HCT116 (cell line): Measurements from ENCODE around the gene FITM1. TPM values are rescaled to one million over a fixed set of nuclear protein-coding genes. Genes with fewer than 3 reads are reported as not detected.
A peak's percentile ranks its signal among the peaks of the same experiment; 100 is the strongest.
"Not testable (repeated sequence)": the region's sequence is repeated elsewhere in the genome, so short reads cannot be mapped to it uniquely, and the experiment has no call there.

Experiments
- ATAC-seq: fragments of 200-7000 bp; cut with Tn5 transposase; 2 replicates; pipeline ENCODE4 v1.9.1; 2020; ENCODE audit warnings: mild to moderate bottlenecking, moderate library complexity
- BruUV-seq: library from RNA; stranded (reverse); fragments of 400-500 nt; replicated peaks from 2 replicates; lab custom pipeline; 2021; lab: Mats Ljungman, UMichigan
- CTCF ChIA-PET: fragments of 300-600 bp; sonication (Branson Sonifier 250); formaldehyde crosslinking; loops from one replicate; lab custom pipeline; 2021; ENCODE audit warnings: antibody characterized with exemption; lab: Charles Lee
- POLR2A ChIA-PET: fragments of 300-600, 350-600 bp; sonication (Branson Sonifier 250); formaldehyde crosslinking; loops from one replicate; lab custom pipeline; 2021; ENCODE audit warnings: antibody characterized with exemption; lab: Charles Lee
- RAD21 ChIA-PET, 2 experiments: fragments of 300-600 bp; sonication (Branson Sonifier 250); formaldehyde crosslinking; loops; one replicate each; lab custom pipeline; 2023; ENCODE audit warnings: low total read pairs in 2 of 2; ENCODE audit not compliant: uncharacterized antibody in 2 of 2, unreplicated experiment in 2 of 2, low non-redundant PET in 1 of 2; lab: Charles Lee
- DNase-seq: peaks from one replicate; pipeline ENCODE4 v3.0.0-alpha.2; 2010; ENCODE audit warnings: low read depth, low spot score
- H2AFZ ChIP-seq: fragments of 200-600 bp; shearing (Covaris generic), sonication (generic); 2 replicates; pipeline ENCODE4 v1.6.1; 2017; ENCODE audit warnings: low read depth, mixed run types, mixed read lengths, antibody characterized with exemption, low read length; ENCODE audit not compliant: poor library complexity, severe bottlenecking
- H3K27ac ChIP-seq: 2 replicates; pipeline ENCODE4 v1.5.1; 2012; ENCODE audit warnings: low read depth, low read length
- H3K27me3 ChIP-seq: fragments of 200-600 bp; sonication (generic); 2 replicates; pipeline ENCODE4 v1.6.1; 2016; ENCODE audit warnings: mixed run types, low read length, mixed read lengths; ENCODE audit not compliant: insufficient read depth
- H3K36me3 ChIP-seq, 2 experiments: fragments of 200-500 bp in 1 of 2; fragments of 200-600 bp in 1 of 2; sonication (Bioruptor generic) in 1 of 2; sonication (generic) in 1 of 2; 2 replicates each; pipeline versions ENCODE4 v1.5.1 to v1.6.1; 2014 to 2016; ENCODE audit warnings: low read length in 2 of 2, inconsistent platforms in 1 of 2, mixed read lengths in 1 of 2, mixed run types in 1 of 2; ENCODE audit not compliant: insufficient read depth in 2 of 2, control insufficient read depth in 1 of 2
- H3K4me1 ChIP-seq, 2 experiments: fragments of 200-600 bp in 1 of 2; sonication (generic) in 1 of 2; 2 replicates each; pipeline versions ENCODE4 v1.5.1 to v1.6.1; 2012 to 2017; ENCODE audit warnings: low read length in 2 of 2, inconsistent platforms in 1 of 2, mild to moderate bottlenecking in 1 of 2, mixed read lengths in 1 of 2, mixed run types in 1 of 2, moderate library complexity in 1 of 2; ENCODE audit not compliant: insufficient read depth in 2 of 2, control insufficient read depth in 1 of 2
- H3K4me2 ChIP-seq: fragments of 200-600 bp; sonication (generic); 2 replicates; pipeline ENCODE4 v1.6.1; 2017; ENCODE audit warnings: mixed run types, low read length, mixed read lengths
- H3K4me3 ChIP-seq, 2 experiments: fragments of 200-600 bp in 1 of 2; sonication (generic) in 1 of 2; replicated peaks in 1 of 2; 2 replicates each; pipeline ENCODE4 v1.5.1; 2011 to 2016; ENCODE audit warnings: low read length in 2 of 2, control low read depth in 1 of 2, low read depth in 1 of 2, mild to moderate bottlenecking in 1 of 2, mixed read lengths in 1 of 2, mixed run types in 1 of 2
- H3K79me2 ChIP-seq: fragments of 200-600 bp; sonication (generic); 2 replicates; pipeline ENCODE4 v1.6.1; 2017; ENCODE audit warnings: mild to moderate bottlenecking, mixed run types, low read length, moderate library complexity, mixed read lengths; ENCODE audit not compliant: insufficient read depth
- H3K9ac ChIP-seq: fragments of 200-600 bp; sonication (generic); 2 replicates; pipeline ENCODE4 v1.6.1; 2016; ENCODE audit warnings: low read length, mixed read lengths
- H3K9me2 ChIP-seq: fragments of 200-600 bp; sonication (generic), shearing (Covaris generic); 2 replicates; pipeline ENCODE4 v1.6.1; 2017; ENCODE audit warnings: mixed run types, mild to moderate bottlenecking, moderate library complexity; ENCODE audit not compliant: insufficient read depth
- H3K9me3 ChIP-seq, 2 experiments: fragments of 200-500 bp in 1 of 2; fragments of 200-600 bp in 1 of 2; sonication (Bioruptor generic) in 1 of 2; sonication (generic) in 1 of 2; 2 replicates each; pipeline ENCODE4 v1.6.1; 2014 to 2017; ENCODE audit warnings: low read length in 2 of 2, mixed read lengths in 2 of 2, inconsistent platforms in 1 of 2, low read depth in 1 of 2, mild to moderate bottlenecking in 1 of 2, mixed run types in 1 of 2, moderate library complexity in 1 of 2; ENCODE audit not compliant: control insufficient read depth in 1 of 2, insufficient read depth in 1 of 2
- H4K20me1 ChIP-seq: fragments of 200-600 bp; sonication (generic), shearing (Covaris generic); 2 replicates; pipeline ENCODE4 v1.6.1; 2017; ENCODE audit warnings: mixed run types, mild to moderate bottlenecking, moderate library complexity; ENCODE audit not compliant: insufficient read depth
- CBX3 ChIP-seq: IDR thresholded peaks from 2 replicates; pipeline ENCODE4 v1.6.1; 2012; ENCODE audit warnings: low read depth
- ELF1 ChIP-seq: IDR thresholded peaks from 2 replicates; pipeline ENCODE4 v1.6.1; 2012; ENCODE audit warnings: low read depth, borderline replicate concordance
- EZH2 ChIP-seq: fragments of 200-600 bp; sonication (generic); IDR thresholded peaks from 2 replicates; pipeline ENCODE4 v1.6.1; 2017; ENCODE audit warnings: antibody characterized with exemption, mixed run types
- JUND ChIP-seq: IDR thresholded peaks from 2 replicates; pipeline ENCODE4 v1.6.1; 2012
- RAD21 ChIP-seq: IDR thresholded peaks from 2 replicates; pipeline ENCODE4 v1.6.1; 2012; ENCODE audit warnings: low read depth, mild to moderate bottlenecking
- ZNF274 ChIP-seq: fragments of 200-500 bp; sonication (Bioruptor generic); IDR thresholded peaks from 2 replicates; pipeline ENCODE4 v1.6.1; 2014; ENCODE audit warnings: mild to moderate bottlenecking, low read depth, low read length, inconsistent platforms
- intact Hi-C: fragments of 100-400 bp; cut with micrococcal nuclease; formaldehyde crosslinking; loops from 2 replicates; pipeline ENCODE4 v1.10.0; 2022
- total RNA-seq: library from RNA; stranded (reverse); gene quantifications from one replicate; pipeline ENCODE4 v1.2.1, GENCODE V29; 2021; ENCODE audit not compliant: unreplicated experiment
- TF ChIP-seq, protein P1 (sequence below), 3 experiments: fragments of 200-600 bp in 1 of 3; sonication (generic) in 1 of 3; IDR thresholded peaks in 2 of 3; conservative IDR thresholded peaks in 1 of 3; 2 replicates each; pipeline ENCODE4 v1.5.1; 2012 to 2017; ENCODE audit warnings: low read depth in 2 of 3, low read length in 2 of 3, antibody characterized with exemption in 1 of 3, borderline replicate concordance in 1 of 3, control low read depth in 1 of 3, mild to moderate bottlenecking in 1 of 3, mixed read lengths in 1 of 3, mixed run types in 1 of 3, moderate library complexity in 1 of 3; ENCODE audit not compliant: insufficient read depth in 1 of 3
- TF ChIP-seq, protein P2 (sequence below): IDR thresholded peaks from 2 replicates; pipeline ENCODE4 v1.6.1; 2012; ENCODE audit warnings: low read depth
- TF ChIP-seq, protein P3 (sequence below): IDR thresholded peaks from 2 replicates; pipeline ENCODE4 v1.6.1; 2012
- TF ChIP-seq, protein P4 (sequence below): IDR thresholded peaks from 2 replicates; pipeline ENCODE4 v1.6.1; 2011; ENCODE audit warnings: mild to moderate bottlenecking, low read length, moderate library complexity; ENCODE audit not compliant: insufficient replicate concordance; ENCODE audit errors: extremely low read depth

FITM1 gene
- total RNA-seq, 1 experiment from 2014 or later, result 0.81 TPM

DNA sequence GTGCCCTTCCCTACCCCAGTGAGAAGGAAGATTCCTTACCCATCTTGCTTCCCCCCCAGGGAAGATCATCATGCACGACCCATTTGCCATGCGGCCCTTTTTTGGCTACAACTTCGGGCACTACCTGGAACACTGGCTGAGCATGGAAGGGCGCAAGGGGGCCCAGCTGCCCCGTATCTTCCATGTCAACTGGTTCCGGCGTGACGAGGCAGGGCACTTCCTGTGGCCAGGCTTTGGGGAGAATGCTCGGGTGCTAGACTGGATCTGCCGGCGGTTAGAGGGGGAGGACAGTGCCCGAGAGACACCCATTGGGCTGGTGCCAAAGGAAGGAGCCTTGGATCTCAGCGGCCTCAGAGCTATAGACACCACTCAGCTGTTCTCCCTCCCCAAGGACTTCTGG is 27.0 kb upstream of the FITM1 start:
- no peak overlapping the region for H3K4me3 ChIP-seq
- intact Hi-C loops, result no loop called here
- peaks cover 0 to 5% of the 10 kb centered on the region in 2 experiments; a peak in 1 of 4 replicates for H3K9me3 ChIP-seq
- H3K4me2 ChIP-seq, result no peak overlapping the region
- TF ChIP-seq, protein P1, sequence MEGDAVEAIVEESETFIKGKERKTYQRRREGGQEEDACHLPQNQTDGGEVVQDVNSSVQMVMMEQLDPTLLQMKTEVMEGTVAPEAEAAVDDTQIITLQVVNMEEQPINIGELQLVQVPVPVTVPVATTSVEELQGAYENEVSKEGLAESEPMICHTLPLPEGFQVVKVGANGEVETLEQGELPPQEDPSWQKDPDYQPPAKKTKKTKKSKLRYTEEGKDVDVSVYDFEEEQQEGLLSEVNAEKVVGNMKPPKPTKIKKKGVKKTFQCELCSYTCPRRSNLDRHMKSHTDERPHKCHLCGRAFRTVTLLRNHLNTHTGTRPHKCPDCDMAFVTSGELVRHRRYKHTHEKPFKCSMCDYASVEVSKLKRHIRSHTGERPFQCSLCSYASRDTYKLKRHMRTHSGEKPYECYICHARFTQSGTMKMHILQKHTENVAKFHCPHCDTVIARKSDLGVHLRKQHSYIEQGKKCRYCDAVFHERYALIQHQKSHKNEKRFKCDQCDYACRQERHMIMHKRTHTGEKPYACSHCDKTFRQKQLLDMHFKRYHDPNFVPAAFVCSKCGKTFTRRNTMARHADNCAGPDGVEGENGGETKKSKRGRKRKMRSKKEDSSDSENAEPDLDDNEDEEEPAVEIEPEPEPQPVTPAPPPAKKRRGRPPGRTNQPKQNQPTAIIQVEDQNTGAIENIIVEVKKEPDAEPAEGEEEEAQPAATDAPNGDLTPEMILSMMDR (IDR thresholded peaks at IDR 0.05 in 2 of 3, conservative IDR thresholded peaks at IDR 0.05 in 1 of 3; ENCODE audit: borderline replicate concordance in 1 of 3, insufficient read depth in 1 of 3, low read depth in 2 of 3, low read length in 2 of 3), result no peak
- no peak for TF ChIP-seq CBX3
- TF ChIP-seq JUND, result no peak
- TF ChIP-seq, protein P2, sequence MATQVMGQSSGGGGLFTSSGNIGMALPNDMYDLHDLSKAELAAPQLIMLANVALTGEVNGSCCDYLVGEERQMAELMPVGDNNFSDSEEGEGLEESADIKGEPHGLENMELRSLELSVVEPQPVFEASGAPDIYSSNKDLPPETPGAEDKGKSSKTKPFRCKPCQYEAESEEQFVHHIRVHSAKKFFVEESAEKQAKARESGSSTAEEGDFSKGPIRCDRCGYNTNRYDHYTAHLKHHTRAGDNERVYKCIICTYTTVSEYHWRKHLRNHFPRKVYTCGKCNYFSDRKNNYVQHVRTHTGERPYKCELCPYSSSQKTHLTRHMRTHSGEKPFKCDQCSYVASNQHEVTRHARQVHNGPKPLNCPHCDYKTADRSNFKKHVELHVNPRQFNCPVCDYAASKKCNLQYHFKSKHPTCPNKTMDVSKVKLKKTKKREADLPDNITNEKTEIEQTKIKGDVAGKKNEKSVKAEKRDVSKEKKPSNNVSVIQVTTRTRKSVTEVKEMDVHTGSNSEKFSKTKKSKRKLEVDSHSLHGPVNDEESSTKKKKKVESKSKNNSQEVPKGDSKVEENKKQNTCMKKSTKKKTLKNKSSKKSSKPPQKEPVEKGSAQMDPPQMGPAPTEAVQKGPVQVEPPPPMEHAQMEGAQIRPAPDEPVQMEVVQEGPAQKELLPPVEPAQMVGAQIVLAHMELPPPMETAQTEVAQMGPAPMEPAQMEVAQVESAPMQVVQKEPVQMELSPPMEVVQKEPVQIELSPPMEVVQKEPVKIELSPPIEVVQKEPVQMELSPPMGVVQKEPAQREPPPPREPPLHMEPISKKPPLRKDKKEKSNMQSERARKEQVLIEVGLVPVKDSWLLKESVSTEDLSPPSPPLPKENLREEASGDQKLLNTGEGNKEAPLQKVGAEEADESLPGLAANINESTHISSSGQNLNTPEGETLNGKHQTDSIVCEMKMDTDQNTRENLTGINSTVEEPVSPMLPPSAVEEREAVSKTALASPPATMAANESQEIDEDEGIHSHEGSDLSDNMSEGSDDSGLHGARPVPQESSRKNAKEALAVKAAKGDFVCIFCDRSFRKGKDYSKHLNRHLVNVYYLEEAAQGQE, result no peak
- TF ChIP-seq, protein P3, sequence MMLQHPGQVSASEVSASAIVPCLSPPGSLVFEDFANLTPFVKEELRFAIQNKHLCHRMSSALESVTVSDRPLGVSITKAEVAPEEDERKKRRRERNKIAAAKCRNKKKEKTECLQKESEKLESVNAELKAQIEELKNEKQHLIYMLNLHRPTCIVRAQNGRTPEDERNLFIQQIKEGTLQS, result no peak
- no peak for TF ChIP-seq EZH2
- TF ChIP-seq, protein P4, sequence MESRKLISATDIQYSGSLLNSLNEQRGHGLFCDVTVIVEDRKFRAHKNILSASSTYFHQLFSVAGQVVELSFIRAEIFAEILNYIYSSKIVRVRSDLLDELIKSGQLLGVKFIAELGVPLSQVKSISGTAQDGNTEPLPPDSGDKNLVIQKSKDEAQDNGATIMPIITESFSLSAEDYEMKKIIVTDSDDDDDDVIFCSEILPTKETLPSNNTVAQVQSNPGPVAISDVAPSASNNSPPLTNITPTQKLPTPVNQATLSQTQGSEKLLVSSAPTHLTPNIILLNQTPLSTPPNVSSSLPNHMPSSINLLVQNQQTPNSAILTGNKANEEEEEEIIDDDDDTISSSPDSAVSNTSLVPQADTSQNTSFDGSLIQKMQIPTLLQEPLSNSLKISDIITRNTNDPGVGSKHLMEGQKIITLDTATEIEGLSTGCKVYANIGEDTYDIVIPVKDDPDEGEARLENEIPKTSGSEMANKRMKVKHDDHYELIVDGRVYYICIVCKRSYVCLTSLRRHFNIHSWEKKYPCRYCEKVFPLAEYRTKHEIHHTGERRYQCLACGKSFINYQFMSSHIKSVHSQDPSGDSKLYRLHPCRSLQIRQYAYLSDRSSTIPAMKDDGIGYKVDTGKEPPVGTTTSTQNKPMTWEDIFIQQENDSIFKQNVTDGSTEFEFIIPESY, result no peak
- TF ChIP-seq ZNF274, result no peak
- TF ChIP-seq RAD21, result no peak
- TF ChIP-seq ELF1, result no peak
- TF ChIP-seq, all 23 proteins: peak for 0
- no peaks in the 10 kb centered on the region for H3K9me2 ChIP-seq
- peaks cover 0 to under 1% of the 10 kb centered on the region in 2 experiments; a peak in 1 of 4 replicates for H3K4me1 ChIP-seq
- no peaks in the 10 kb centered on the region for H4K20me1 ChIP-seq
- H3K27ac ChIP-seq, result no peak overlapping the region
- ATAC-seq (no peak), DNase-seq (no peak)
- no peaks in the 10 kb centered on the region for H3K36me3 ChIP-seq
- CTCF ChIA-PET, result no interaction called here
- H2AFZ ChIP-seq, result no peak overlapping the region
- POLR2A ChIA-PET, result interaction anchor here (1.7 kb wide), 1 partner anchor 9 kb away, joined by 14 read pairs; the partner anchor contains the start of gene PCK2
- H3K9ac ChIP-seq, result no peak overlapping the region
- TSS peak; percentile 20 for BruUV-seq
- H3K27me3 ChIP-seq, result no peaks in the 10 kb centered on the region
- RAD21 ChIA-PET, result no interaction called here
- no peaks in the 10 kb centered on the region for H3K79me2 ChIP-seq

DNA sequence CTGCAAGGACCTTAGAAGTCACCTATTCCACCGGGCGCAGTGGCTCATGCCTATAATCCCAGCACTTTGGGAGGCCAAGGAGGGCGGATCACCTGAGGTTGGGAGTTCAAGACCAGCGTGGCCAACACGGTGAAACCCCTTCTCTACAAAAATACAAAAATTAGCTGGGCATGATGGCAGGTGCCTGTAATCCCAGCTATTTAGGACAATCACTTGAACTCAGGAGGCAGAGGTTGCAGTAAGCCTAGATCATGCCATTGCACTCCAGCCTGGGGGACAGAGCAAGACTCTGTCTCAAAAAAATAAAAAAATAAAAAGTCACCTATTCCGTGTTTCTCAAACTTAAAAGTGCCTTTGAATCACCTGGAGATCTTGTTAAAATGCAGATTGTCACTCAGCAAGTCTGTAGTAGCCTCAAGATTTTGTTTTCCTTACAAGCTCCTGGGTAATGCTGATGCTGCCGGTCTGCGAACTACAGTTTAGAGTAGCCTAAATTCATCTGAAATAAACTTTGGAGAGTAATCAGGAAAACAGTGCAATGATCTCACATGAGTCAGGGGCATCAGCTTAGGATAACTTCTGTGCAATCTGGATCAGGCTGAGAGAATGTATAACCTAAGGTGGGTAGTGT is 24.7 kb upstream of the FITM1 start:
- H2AFZ ChIP-seq, intact Hi-C loops, H3K4me2 ChIP-seq, H3K36me3 ChIP-seq, H4K20me1 ChIP-seq, ATAC-seq, H3K9me3 ChIP-seq, H3K27ac ChIP-seq, BruUV-seq, H3K4me1 ChIP-seq, DNase-seq, H3K4me3 ChIP-seq, H3K9me2 ChIP-seq, H3K79me2 ChIP-seq, H3K27me3 ChIP-seq, H3K9ac ChIP-seq: not testable (repeated sequence)
- RAD21 ChIA-PET, result interaction anchor here in 1 of 2 experiments (1.5 kb wide), 1 partner anchor 48 kb away, joined by 4 read pairs; no protein-coding TSS in a partner anchor
- POLR2A ChIA-PET, result interaction anchor here (0.9 to 3.6 kb wide), 4 partner anchors 9 to 48 kb away, joined by 3 to 20 read pairs (median 6); partner anchors contain the start of genes DCAF11, NRL and PCK2
- CTCF ChIA-PET, result interaction anchor here (5.4 kb wide), 1 partner anchor 49 kb away, joined by 116 read pairs; no protein-coding TSS in a partner anchor
